Prostate gland (tissue), 2 donors: ENCODE results near the gene OGFOD1. TPM values are rescaled to one million over a fixed set of nuclear protein-coding genes. Genes with fewer than 3 reads are reported as not detected.

ENCODE experiments used
- DNase-seq: peaks from one replicate; pipeline ENCODE4 v3.0.0-alpha.2; 2019; ENCODE audit warnings: low spot score
- H3K27ac ChIP-seq, 2 donors: fragments of 200-600 bp; sonication (generic); 2 replicates each; pipeline ENCODE4 v1.5.1; 2017 to 2019
- H3K27me3 ChIP-seq: fragments of 200-600 bp; sonication (generic); replicated peaks from 2 replicates; pipeline ENCODE4 v1.5.1; 2019; ENCODE audit not compliant: insufficient read depth
- H3K36me3 ChIP-seq, 2 donors: fragments of 200-600 bp; sonication (generic); 1 replicate in 1 of 2; 2 replicates in 1 of 2; pipeline versions ENCODE4 v1.5.1 to v1.8.1; 2017 to 2019
- H3K4me1 ChIP-seq: fragments of 200-600 bp; sonication (generic); replicated peaks from 2 replicates; pipeline ENCODE4 v1.5.1; 2019
- H3K4me3 ChIP-seq, 2 donors: fragments of 200-600 bp; sonication (generic); 2 replicates each; pipeline ENCODE4 v1.5.1; 2017 to 2019
- H3K9me3 ChIP-seq: fragments of 200-600 bp; sonication (generic); 2 replicates; pipeline ENCODE4 v1.5.1; 2017
- CTCF ChIP-seq, 4 experiments: fragments of 200-600 bp in 2 of 4; fragments of 450-650 bp in 2 of 4; sonication (generic) in 2 of 4; IDR thresholded peaks; 1 replicate in 3 of 4; 2 replicates in 1 of 4; pipeline ENCODE4 v1.5.1; 2016 to 2019; ENCODE audit warnings: antibody characterized with exemption in 4 of 4, mild to moderate bottlenecking in 2 of 4, moderate library complexity in 2 of 4
- POLR2A ChIP-seq: fragments of 450-650 bp; IDR thresholded peaks from one replicate; pipeline ENCODE4 v1.6.1; 2016; ENCODE audit warnings: antibody characterized with exemption, mild to moderate bottlenecking
- POLR2AphosphoS5 ChIP-seq: sonication (generic); formaldehyde crosslinking; IDR thresholded peaks from one replicate; pipeline ENCODE4 v1.6.1; 2017; ENCODE audit warnings: antibody characterized with exemption
- WGBS: methylation state at CpG from one replicate; pipeline ENCODE4 v1.1.5; 2018; 5-methylcytosine and 5-hydroxymethylcytosine counted together
- intact Hi-C: fragments of 100-400 bp; cut with DNase I; formaldehyde crosslinking; loops from one replicate; pipeline ENCODE4 v1.14.2; 2022
- total RNA-seq, 2 donors: library from RNA; depleted of rRNA; stranded (reverse); fragments of >200 nt; gene quantifications; one replicate each; pipeline ENCODE4 v1.1.0, GENCODE V29; 2016

Gene OGFOD1
- total RNA-seq, 2 donors from 2014 or later = 18.5 to 57.2 TPM

DNA sequence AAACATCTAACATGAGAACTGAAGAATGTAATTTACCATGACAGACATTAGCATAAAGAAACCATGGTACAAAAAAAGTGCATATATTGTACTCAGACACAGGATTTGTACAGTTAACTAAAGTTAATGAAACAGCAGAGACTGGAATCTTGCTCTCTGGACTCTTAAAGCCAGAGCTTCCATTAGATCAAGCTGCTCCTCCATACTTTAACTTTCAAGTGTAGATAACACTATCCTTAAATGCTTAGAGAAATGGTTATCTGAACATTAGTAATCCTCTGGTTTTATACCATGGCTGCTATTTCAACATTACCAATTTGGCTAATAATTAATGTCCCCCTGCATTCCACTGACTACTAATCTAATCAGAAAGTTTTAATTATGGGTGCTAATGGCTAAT is 3.3 kb upstream of the OGFOD1 start:
- DNase-seq = no peak
- H3K27ac ChIP-seq = no peak overlapping the region
- H3K4me3 ChIP-seq = no peak overlapping the region
- TF ChIP-seq CTCF (IDR thresholded peaks at IDR 0.05) (no peak), POLR2AphosphoS5 (no peak), POLR2A (no peak)
- H3K4me1 ChIP-seq = no peaks in the 10 kb centered on the region
- H3K36me3 ChIP-seq = no peaks in the 10 kb centered on the region
- H3K9me3 ChIP-seq = no peaks in the 10 kb centered on the region
- intact Hi-C loops = no loop called here
- H3K27me3 ChIP-seq = no peaks in the 10 kb centered on the region

- Histone ChIP-seq H3K4me1 (no peaks in the 10 kb centered on the region), H3K36me3 (no peaks in the 10 kb centered on the region), H3K4me3 (peak overlapping the region; percentile 75 to 91), H3K9me3 (no peaks in the 10 kb centered on the region), H3K27me3 (no peaks in the 10 kb centered on the region), H3K27ac (peak overlapping the region; percentile 61 to 78)
- no peak for DNase-seq
- intact Hi-C loops = no loop called here
- WGBS = 6% methylated on average over 18 of the region's 18 CpGs
- no peak for TF ChIP-seq POLR2AphosphoS5
- TF ChIP-seq CTCF (IDR thresholded peaks at IDR 0.05) = no peak
- TF ChIP-seq POLR2A = no peak
Observed at GRCh38 chr16:56450275-56450985, 924 bp upstream of the OGFOD1 start.

DNA sequence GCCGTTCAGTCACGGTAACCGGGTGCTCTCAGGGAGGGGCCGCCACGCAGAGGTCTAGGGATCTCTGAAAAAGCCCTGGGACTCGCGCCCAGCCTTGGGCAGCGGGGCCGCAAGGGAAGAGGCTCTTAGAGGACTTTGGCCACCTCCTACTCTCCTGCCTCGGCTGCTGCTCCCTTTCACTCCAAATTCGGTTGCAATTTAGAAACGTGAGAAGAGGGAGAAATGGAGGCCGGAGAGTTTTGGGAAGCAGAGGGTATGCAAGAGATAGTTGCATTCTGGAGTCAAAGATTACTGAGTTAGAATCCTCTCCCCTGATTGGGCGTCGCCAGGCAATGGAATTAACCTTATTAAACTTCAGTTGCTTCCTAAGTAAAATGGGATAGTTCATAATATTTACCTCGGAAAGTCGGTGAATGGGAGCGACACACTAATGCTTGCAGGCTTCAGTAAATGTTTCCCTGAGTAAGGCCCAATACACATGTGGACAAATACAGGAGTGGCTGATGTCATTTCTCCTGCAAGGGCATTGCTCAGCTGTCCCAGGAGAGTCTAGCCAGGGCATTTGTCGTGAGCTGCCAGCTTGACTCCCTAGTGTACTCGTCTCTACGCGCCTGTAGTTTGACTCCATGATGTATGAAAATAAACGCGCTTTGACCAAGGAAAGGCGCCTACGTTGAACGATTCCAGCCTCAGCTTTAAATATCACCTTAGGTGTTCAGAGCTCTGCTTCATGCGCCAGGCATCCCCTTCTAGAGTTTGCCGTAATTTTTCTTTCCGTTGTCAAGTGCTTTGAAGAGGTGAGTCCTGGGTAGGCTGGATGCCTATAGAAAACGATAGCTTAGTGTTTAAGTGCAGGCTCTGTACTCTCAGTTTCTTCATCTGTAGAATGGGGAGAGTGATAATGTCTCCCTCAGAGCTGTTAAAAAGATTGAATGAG is 667 bp downstream of the OGFOD1 start:
- Histone ChIP-seq H3K4me1 (no peaks in the 10 kb centered on the region), H3K4me3 (peak overlapping the region; percentile 75 to 91), H3K9me3 (no peaks in the 10 kb centered on the region), H3K27ac (peak overlapping the region; percentile 72 to 78), H3K36me3 (no peaks in the 10 kb centered on the region), H3K27me3 (no peaks in the 10 kb centered on the region)
- DNase-seq = peak; percentile 14
- WGBS = 3% methylated on average over 31 of the region's 31 CpGs
- TF ChIP-seq POLR2AphosphoS5 (no peak), CTCF (IDR thresholded peaks at IDR 0.05) (no peak), POLR2A (no peak)
- intact Hi-C loops = no loop called here

DNA sequence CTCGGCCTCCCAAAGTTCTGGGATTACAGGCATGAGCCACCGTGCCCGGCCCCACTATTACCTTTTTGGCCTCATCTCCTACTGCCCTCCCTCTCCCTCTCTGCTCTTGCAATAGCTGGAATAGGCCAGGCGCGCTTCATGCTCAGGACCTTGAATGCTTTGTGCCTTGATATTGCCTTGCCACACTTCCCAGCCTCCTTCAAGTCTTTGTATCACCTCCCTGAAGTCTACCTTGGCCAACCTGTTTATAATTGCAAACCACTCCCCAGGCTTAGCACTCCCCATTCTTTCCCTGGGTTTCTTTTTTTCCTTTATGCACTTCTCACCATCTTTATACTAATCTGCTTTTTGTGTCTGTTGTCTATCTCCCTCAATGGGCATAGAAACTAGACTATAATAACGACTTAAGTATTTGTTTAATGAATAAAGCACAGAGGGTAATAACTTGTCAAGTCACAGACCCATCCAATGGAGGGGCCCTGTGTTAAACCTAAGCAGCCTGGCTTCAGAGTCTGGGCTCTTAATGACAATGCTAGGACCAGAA is 6.6 kb downstream of the OGFOD1 start:
- Histone ChIP-seq H3K4me1 (no peaks in the 10 kb centered on the region), H3K27ac (no peak overlapping the region), H3K27me3 (no peaks in the 10 kb centered on the region), H3K4me3 (no peak overlapping the region), H3K36me3 (no peaks in the 10 kb centered on the region), H3K9me3 (no peaks in the 10 kb centered on the region)
- TF ChIP-seq CTCF (IDR thresholded peaks at IDR 0.05) (no peak), POLR2AphosphoS5 (no peak), POLR2A (no peak)
- intact Hi-C loops = no loop called here
- no peak for DNase-seq
- WGBS = 88% methylated on average over 6 of the region's 6 CpGs
